ENCODE results near the gene COA8. TPM values are rescaled to one million over a fixed set of nuclear protein-coding genes. Genes with fewer than 3 reads are reported as not detected.

The COA8 gene
- total and polyA plus RNA-seq, 2 of the 13 experiments (the other 11 are each of a cell fraction or from before 2014, with no cell fraction given) = 10.9 to 25.1 TPM

DNA sequence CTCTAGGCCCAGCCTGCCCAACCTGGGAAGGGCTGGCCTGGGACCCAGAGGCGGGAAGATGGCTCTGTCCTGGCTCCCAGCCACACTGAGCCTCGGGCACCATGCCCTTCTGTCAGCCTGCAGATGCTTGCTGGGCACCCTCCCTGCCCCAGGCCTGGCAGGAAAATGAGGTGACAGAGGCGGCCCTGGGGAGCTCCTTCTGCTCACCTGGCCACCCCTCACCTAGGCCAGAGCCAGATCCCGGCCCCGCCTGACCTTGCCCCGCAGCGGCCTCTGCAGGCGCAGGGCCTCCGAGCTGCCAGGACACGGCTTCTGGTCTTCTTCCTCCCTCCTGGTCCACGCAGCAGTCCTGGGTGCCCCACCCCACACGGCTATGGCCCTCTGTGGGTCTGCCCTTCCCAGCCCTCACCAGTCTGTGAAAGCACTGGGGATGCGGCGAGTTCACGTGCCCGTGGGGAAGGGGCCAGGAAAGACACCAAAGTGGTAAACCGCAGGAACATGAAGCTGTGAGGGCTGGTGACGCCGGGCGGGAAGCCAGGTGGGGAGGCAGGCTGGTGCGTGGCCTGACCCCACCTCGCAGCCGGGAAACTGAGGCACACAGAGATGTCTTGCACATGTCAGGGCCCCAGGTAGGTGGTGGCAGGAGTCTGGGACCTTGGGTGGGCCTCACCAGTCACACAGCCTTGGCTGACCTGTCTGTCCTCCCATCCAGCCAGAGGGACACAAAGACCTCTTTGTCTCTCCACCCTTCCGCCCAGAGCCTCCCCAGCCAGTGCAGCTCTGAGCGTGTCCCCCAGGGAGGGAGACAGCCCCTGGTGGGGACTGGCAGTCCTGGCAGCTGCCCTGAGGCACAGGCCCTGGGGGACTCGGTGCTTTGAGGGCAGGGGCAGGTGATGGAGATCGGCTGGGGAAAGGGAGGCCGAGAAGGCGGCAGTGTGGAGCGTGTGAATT, 13.1 kb upstream of the COA8 start (continued):
- TF ChIP-seq, protein P1, sequence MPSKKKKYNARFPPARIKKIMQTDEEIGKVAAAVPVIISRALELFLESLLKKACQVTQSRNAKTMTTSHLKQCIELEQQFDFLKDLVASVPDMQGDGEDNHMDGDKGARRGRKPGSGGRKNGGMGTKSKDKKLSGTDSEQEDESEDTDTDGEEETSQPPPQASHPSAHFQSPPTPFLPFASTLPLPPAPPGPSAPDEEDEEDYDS (CRISPR knock-in tag; IDR thresholded peaks at IDR 0.05) = peak; percentile 41; the same call in 1 of the 2 replicates
- TF ChIP-seq IKZF4 (CRISPR knock-in tag; IDR thresholded peaks at IDR 0.05; ENCODE audit: borderline replicate concordance, low read depth, not compliant biosample characterization) = peak; percentile 29
- TF ChIP-seq AKAP8 (CRISPR knock-in tag; IDR thresholded peaks at IDR 0.05) = 0 out of 2 replicates have a peak, but pooled peaks have one; percentile 41
- TF ChIP-seq, protein P2, sequence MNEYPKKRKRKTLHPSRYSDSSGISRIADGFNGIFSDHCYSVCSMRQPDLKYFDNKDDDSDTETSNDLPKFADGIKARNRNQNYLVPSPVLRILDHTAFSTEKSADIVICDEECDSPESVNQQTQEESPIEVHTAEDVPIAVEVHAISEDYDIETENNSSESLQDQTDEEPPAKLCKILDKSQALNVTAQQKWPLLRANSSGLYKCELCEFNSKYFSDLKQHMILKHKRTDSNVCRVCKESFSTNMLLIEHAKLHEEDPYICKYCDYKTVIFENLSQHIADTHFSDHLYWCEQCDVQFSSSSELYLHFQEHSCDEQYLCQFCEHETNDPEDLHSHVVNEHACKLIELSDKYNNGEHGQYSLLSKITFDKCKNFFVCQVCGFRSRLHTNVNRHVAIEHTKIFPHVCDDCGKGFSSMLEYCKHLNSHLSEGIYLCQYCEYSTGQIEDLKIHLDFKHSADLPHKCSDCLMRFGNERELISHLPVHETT (CRISPR knock-in tag; conservative IDR thresholded peaks at IDR 0.05) = 0 out of 2 replicates have a peak, but pooled peaks have one; percentile 26
- 0 out of 2 replicates have a peak, but pooled peaks have one; percentile 61 for TF ChIP-seq ESRRA (CRISPR knock-in tag; IDR thresholded peaks at IDR 0.05; ENCODE audit: low read depth)
- TF ChIP-seq ZNF12 (CRISPR knock-in tag; IDR thresholded peaks at IDR 0.05) = peak; percentile 68
- TF ChIP-seq ZBTB43 (CRISPR knock-in tag; conservative IDR thresholded peaks at IDR 0.05) = no peak
- no peak for TF ChIP-seq KLF6 (CRISPR knock-in tag; IDR thresholded peaks at IDR 0.05)
- TF ChIP-seq, protein P3, sequence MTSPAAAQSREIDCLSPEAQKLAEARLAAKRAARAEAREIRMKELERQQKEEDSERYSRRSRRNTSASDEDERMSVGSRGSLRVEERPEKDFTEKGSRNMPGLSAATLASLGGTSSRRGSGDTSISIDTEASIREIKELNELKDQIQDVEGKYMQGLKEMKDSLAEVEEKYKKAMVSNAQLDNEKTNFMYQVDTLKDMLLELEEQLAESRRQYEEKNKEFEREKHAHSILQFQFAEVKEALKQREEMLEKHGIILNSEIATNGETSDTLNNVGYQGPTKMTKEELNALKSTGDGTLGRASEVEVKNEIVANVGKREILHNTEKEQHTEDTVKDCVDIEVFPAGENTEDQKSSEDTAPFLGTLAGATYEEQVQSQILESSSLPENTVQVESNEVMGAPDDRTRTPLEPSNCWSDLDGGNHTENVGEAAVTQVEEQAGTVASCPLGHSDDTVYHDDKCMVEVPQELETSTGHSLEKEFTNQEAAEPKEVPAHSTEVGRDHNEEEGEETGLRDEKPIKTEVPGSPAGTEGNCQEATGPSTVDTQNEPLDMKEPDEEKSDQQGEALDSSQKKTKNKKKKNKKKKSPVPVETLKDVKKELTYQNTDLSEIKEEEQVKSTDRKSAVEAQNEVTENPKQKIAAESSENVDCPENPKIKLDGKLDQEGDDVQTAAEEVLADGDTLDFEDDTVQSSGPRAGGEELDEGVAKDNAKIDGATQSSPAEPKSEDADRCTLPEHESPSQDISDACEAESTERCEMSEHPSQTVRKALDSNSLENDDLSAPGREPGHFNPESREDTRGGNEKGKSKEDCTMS (CRISPR knock-in tag; conservative IDR thresholded peaks at IDR 0.05) = no peak
- 0 out of 2 replicates have a peak, but pooled peaks have one; percentile 20 for TF ChIP-seq HINFP (CRISPR knock-in tag; IDR thresholded peaks at IDR 0.05; ENCODE audit: low read depth)
- TF ChIP-seq, protein P4, sequence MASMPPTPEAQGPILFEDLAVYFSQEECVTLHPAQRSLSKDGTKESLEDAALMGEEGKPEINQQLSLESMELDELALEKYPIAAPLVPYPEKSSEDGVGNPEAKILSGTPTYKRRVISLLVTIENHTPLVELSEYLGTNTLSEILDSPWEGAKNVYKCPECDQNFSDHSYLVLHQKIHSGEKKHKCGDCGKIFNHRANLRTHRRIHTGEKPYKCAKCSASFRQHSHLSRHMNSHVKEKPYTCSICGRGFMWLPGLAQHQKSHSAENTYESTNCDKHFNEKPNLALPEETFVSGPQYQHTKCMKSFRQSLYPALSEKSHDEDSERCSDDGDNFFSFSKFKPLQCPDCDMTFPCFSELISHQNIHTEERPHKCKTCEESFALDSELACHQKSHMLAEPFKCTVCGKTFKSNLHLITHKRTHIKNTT (CRISPR knock-in tag; IDR thresholded peaks at IDR 0.05) = no peak
- no peak for TF ChIP-seq ZNF232 (CRISPR knock-in tag; IDR thresholded peaks at IDR 0.05; ENCODE audit: borderline replicate concordance)
- peak; percentile 76; the same call in 1 of the 2 replicates for TF ChIP-seq PAXIP1 (CRISPR knock-in tag; conservative IDR thresholded peaks at IDR 0.05)
- peak; percentile 70; the same call in 1 of the 2 replicates for TF ChIP-seq ZNF296 (CRISPR knock-in tag; conservative IDR thresholded peaks at IDR 0.05)

Data from HepG2 (cell line).